Stomach (tissue), 4 donors: ENCODE measurements around the gene POLR3B.

Experiments
- EP300 ChIP-seq: sonication (generic); formaldehyde crosslinking; IDR thresholded peaks from one replicate; pipeline ENCODE4 v1.6.1; 2017; ENCODE audit warnings: antibody characterized with exemption
- POLR2A ChIP-seq, 4 donors: fragments of 450-650 bp; IDR thresholded peaks; one replicate each; pipeline ENCODE4 v1.6.1; 2016; ENCODE audit warnings: antibody characterized with exemption in 4 of 4, control low read depth in 2 of 4, mild to moderate bottlenecking in 1 of 4, moderate library complexity in 1 of 4
- TF ChIP-seq, protein P1 (sequence below), 7 experiments: fragments of 450-650 bp in 4 of 7; fragments of 200-600 bp in 3 of 7; sonication (generic) in 3 of 7; IDR thresholded peaks; one replicate each; pipeline ENCODE4 v1.5.1; 2016 to 2019; ENCODE audit warnings: antibody characterized with exemption in 7 of 7, control low read depth in 2 of 7, mild to moderate bottlenecking in 1 of 7

DNA sequence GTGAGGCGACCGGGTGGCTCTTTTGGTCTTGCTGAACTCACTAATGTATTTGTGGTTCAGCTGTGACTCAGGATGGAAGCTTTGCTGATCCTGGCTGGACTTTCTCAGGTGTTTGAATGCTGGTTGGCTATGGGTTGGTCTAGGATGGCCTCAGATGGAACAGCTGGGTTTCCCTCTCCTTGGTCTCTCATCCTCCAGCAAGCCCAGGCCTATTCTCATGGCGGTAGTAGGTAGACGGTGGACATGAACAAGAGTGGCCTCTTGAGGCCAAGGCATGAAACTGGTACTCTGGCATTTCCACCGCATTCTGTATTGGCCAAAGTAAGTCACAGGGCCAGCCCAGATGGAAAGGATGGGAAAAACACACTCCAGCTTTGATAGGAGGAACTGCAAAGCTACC, 11.8 kb upstream of the POLR3B start:
- TF ChIP-seq, protein P1, sequence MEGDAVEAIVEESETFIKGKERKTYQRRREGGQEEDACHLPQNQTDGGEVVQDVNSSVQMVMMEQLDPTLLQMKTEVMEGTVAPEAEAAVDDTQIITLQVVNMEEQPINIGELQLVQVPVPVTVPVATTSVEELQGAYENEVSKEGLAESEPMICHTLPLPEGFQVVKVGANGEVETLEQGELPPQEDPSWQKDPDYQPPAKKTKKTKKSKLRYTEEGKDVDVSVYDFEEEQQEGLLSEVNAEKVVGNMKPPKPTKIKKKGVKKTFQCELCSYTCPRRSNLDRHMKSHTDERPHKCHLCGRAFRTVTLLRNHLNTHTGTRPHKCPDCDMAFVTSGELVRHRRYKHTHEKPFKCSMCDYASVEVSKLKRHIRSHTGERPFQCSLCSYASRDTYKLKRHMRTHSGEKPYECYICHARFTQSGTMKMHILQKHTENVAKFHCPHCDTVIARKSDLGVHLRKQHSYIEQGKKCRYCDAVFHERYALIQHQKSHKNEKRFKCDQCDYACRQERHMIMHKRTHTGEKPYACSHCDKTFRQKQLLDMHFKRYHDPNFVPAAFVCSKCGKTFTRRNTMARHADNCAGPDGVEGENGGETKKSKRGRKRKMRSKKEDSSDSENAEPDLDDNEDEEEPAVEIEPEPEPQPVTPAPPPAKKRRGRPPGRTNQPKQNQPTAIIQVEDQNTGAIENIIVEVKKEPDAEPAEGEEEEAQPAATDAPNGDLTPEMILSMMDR (IDR thresholded peaks at IDR 0.05) = peak in 4 of 7 experiments; percentile 8 to 23 (median 20)
- no peak for TF ChIP-seq EP300
- TF ChIP-seq POLR2A (IDR thresholded peaks at IDR 0.05) = no peak
